Measurements from ENCODE around the gene SF3A1.

SF3A1 gene

DNA sequence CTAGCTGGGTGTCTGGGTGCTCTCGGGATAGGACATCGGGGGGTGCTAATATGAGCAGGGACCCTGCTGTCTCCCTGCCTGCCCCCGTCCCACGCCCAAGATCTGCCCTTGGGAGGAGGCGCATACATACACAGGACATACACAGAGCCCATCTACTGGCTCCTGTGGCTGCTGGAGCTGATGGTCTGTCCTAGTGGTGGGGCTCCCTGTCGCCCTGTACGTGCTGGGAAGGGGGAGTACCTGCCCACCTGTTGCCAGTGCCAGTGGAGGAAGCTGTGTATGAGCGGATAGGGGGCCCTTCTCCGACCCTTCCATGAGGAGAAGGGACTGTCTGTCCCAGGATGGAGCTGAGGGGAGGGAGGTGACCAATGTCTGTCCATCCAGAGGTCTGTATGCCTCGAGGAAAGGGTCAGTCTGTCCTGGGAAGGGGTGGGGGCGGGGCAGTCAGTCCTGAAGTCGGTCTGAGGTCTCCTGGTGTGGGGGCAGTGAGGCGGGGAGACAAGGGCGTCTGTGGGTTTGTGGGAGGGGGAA lies 30.9 kb downstream of the SF3A1 start:
- DNase-seq (ENCODE audit: low read depth, low spot score): no peak

DNA sequence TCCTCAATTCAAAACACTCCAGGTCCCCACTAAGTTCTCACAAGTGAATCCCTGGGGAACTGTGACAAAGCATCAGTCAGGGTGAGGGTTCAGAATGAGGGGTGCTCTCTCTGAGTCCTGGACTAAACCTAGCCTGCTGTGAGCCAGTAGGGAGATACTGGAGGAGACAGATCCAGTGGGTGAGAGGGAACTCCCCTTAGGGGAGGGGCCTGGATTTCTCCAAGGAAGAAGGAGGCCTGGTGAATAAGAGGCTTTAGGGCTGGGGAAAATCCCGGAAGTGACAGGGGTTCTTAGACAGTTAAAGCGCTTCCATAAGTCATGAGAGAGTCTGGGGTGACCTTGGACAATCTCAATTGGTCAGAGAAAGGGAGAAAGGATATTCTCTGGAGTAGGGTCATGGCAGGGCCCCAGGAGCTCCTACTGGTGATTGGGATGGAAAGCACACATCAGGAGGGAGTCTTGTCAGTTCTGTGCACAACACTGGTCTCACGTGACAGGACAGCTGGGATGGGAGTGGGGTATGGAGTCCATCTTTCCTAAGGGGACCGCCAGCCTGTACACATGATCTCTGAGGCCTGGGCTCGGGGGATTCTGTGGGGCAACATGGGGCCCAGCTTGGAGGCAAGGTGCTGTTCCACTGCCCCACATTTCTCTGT lies 31.5 kb downstream of the SF3A1 start:
- DNase-seq (ENCODE audit: low read depth, low spot score): no peak

- DNase-seq (ENCODE audit: low read depth, low spot score): no peak
Observed at GRCh38 chr22:30324014-30324730, 32.5 kb downstream of the SF3A1 start.

DNA sequence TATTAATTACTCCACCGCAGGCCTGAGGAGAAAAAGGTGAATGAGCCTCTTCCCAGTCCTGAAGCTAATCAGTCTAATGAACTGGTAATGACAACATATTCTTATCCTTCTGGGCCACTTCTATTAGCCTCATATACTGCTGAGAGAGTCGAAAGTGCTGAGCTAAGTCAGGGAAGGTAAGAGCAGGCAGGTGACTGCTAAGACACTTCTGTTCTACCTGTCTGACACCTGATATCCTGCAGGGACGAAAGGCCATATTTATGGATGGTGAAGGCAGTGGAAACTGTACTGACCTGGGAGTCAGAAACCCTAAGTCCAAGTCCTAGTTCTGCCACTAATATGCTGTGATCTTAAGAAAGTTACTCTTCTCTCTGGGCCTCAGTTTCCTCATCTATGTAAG lies 33.4 kb downstream of the SF3A1 start:
- DNase-seq (ENCODE audit: low read depth, low spot score): no peak

DNA sequence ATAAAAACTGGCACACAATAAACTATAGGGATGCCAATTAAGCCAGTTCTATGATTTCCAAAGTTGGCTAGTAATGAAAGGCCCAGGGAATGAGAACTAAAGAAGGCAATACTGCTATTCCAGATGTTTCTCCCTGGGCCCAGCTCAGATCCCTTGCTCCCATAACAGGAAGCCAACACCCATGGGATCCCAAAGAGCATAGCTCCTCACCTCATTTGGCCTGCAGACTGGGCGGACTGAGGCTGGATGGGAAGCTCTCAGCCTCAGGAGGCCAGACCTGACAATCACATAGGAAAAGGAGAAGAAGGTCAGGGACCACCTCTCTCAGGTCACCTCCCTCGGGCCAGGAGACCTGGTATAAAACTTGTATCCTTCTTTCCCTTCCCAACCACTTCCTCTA lies 35.2 kb downstream of the SF3A1 start:
- no peak for DNase-seq (ENCODE audit: low read depth, low spot score)

- no peak for DNase-seq (ENCODE audit: low read depth, low spot score)
Observed at GRCh38 chr22:30320021-30320556, 36.6 kb downstream of the SF3A1 start.

DNA sequence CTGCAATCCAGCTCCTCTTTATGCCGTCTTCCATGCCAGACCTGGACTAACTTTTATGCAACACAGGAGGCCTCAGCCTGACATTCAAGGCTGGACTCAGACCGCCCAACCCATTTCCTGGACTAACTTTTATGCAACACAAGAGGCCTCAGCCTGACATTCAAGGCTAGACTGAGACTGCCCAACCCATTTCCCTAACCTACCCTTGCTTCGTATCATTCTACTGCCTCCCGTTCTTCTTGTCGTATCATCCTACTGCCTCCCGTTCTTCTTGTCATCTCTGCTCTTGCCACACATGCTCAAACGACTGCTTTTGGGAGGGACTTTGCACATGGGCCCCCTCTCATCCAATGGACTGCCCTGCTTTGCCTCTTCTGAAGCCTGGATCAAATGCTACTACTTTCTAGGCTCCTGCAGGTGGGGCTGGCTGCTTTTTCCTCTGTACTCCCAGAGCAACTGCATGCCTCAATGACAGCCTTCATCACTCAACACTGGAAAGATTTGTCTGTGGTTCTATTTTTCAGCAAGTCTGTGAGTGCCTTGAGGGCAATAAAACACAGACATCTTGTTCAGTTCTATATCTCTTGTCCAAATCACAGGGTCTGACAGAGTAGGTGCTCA lies 37.8 kb downstream of the SF3A1 start:
- DNase-seq (ENCODE audit: low read depth, low spot score): no peak

- DNase-seq (ENCODE audit: low read depth, low spot score): no peak
Observed at GRCh38 chr22:30317778-30318177, 38.9 kb downstream of the SF3A1 start.

GRCh38 chr22:30315962-30316576 lies 40.6 kb downstream of the SF3A1 start:
- no peak for DNase-seq (ENCODE audit: low read depth, low spot score)

DNA sequence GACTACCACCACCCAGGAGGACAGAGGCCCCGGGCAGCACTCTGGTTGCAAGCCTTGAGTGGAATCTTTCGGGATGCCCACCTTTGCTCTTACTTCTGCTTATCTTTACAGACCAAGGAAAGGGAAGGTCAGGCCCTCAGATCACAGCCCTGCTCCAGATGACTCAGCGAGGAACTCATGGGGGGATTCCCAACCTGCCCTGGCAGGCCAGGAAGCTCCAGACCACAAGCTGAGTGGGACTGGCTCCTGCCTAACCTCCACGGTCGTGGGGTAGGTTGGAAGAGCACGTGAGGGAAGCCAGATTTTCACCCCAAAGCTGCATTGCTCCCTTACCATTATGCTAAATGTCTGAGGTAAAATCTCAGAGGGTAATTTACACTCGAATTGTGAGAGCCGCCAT lies 41.8 kb downstream of the SF3A1 start:
- no peak for DNase-seq (ENCODE audit: low read depth, low spot score)

- DNase-seq (ENCODE audit: low read depth, low spot score): no peak
Observed at GRCh38 chr22:30313527-30314363, 42.9 kb downstream of the SF3A1 start.

DNA sequence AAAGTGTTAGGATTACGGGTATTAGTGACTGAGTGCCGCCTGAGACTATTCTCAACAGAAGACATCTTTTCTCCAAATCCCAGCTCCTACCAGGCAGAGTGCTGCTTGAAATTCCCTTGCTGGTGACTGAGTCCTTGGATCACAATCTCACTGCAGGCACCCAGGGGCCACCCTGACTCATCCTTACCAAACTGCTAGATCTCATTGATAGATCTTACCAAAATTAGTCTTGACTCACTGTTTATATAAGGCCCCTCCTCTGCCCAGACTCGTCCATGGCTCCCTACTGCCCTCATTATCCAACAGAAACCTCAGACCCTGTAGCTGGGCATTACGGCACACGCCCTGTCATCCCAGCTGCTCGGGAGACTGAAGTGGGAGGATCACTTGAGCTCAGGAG lies 44.6 kb downstream of the SF3A1 start:
- DNase-seq (ENCODE audit: low read depth, low spot score): no peak

DNA sequence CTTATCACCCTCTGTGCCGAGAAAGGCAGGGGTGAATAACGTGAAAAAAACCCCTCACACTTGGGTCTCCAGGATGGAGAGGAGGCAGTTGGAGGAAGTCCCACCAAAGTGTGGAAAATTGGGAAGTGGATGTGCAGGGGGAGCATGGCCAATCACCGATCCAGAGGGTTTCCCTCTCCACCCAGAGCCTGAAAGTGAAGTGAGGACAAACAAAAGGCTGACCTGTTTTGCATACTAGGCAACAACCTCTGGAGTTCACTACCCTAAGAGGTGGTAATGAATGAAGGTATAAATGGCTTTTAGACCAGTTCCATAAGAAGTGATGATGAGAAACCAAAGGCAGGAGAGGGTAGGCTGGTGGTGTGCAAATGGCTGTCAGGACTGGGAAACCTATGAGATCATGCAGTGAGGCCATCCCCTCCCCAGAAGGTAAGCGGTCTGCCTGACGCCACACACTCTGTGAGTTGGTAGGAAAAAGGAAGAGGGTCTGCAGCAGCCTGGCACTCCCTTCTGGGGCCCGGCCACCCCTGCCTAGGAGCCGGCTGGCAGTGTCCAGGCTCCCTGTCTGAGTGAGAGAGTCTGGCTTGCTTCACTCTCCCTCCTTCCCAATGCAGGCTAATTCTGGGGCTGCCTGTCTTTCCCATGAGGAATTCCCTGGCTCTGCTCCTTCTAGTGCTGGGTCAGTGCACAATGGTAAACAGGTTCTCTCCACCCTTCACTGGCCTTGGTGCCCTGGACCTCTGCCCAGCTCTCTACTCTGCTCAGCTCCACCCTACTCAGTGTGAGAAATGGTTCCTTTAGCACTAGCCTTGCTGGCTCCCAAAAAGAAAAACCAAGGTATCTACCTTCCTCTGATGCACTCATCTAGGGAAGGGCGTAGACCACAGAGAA lies 45.6 kb downstream of the SF3A1 start:
- DNase-seq (ENCODE audit: low read depth, low spot score): no peak

DNA sequence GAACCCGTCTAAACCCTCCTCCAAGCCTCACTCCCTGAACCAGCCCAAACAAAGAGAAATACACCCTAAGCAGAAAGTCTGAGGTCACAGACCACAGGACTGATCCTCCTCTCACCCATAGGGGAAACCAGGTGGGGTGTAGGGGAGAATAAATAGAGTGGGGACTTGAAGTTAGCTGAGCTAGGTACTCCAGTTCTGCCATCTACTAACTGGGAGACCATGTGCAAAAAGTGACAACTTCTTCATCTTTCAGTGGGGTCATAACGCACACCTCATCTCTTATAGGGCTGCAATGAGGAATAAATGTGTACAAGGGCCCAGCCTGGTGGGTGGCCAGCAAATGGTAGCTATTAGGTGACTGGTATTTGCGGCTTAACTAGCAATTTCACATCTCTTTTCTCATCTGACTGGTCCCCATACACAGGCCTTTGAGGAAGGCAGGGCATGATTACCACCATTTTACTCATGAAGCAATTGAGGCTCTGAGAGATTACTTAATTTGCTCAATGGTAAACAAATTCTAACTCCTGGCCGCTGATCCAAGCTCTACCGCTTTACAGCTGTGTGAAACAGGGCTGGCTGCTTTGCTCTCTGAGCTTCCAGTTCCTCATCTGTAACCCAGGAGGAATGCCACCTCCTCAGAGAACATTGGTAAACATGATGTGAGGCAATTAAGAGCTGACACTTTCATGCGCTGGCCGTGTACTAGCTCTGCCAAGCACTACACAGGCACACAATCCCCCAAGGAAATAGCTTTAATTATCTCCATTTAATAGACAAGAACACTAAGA lies 46.5 kb downstream of the SF3A1 start:
- no peak for DNase-seq (ENCODE audit: low read depth, low spot score)

DNA sequence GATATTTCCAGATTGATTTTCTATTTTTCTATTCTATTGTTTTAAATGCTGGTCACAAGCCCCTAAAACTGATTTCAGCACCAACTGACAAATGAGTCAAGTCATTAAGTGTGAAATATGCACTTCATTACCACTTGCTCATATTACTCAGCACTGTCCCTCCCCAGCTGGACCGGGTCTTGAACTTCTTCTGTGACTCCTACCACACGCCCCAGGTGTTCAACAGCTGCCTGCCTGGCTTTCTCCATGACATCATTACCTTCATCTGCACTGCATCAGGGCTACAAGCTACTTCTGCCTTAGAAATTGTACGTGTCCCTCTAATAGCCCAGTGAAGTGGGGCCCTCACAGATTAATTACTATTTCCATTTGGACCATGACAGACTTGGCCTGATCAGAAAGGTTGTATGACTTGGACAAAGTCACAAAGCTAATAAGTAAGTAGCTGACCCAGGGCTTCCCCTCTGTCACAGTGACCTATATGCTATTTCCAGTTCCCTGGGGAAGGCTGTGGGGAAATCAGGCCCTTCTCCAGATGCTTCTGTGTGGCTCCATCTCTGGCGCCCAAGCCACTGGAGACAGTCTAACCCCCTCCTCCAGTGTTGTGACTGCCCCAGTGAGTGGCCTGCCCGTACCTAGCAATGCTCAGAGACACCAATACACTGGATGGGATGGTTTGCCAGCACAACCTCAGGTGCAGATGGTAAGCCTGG lies 48.0 kb downstream of the SF3A1 start:
- no peak for DNase-seq (ENCODE audit: low read depth, low spot score)

DNA sequence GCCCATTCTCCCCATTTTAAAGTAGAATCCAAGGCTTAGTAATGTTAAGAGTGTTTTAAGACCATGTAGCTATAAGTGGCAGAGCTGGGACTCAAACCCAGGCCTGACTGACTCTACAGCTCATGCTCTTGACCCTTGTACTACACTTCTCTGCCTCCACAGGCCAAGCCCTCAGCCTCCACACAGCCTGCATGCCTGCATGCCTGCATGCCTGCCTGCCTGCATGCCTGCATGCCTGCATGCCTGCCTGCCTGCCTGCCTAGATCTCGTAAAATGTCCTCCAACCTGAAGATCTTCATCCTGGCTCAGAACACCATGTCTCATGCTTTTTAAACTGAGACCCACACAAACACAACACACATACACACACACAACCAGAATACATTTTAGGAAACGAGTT lies 48.6 kb downstream of the SF3A1 start:
- DNase-seq (ENCODE audit: low read depth, low spot score): no peak

- no peak for DNase-seq (ENCODE audit: low read depth, low spot score)
Observed at GRCh38 chr22:30307041-30307574, 49.6 kb downstream of the SF3A1 start.

DNA sequence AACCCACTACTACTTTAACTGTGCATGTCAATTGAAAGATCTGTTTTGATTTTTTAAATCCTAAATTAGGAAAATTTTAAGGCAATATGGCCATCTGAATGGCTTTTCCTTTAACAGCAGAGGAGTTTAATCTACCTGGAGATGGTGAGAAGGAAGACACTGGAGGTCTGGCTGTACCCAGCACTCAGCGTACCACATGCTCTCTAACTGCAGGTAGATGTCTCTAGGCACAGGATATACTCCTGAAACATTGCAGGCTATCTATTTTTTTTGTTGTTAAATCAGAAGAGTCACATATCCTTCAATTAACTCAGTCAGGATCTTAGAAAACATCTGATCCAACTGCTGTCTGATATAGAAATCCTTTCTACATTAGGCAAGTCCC lies 50.1 kb downstream of the SF3A1 start:
- DNase-seq (ENCODE audit: low read depth, low spot score): no peak
